ENCODE measurements around the gene PPIG. TPM values are rescaled to one million over a fixed set of nuclear protein-coding genes. Genes with fewer than 3 reads are reported as not detected.
"Not testable (repeated sequence)": the region's sequence is repeated elsewhere in the genome, so short reads cannot be mapped to it uniquely, and the experiment has no call there.

The PPIG gene
- total and polyA plus RNA-seq, 2 donors (not counting 1 experiment from before 2014, with no cell fraction given): 21.5 to 78.6 TPM

GRCh38 chr2:169684135-169684565 is 100.0 kb downstream of the PPIG start:
- intact Hi-C loops (cut with micrococcal nuclease): no loop called here
- POLR2A ChIA-PET: no interaction called here
- H3K4me3 ChIP-seq (ENCODE audit: control extremely low read depth in 1 of 5, extremely low read depth in 1 of 5, insufficient read depth in 1 of 5, low read depth in 2 of 5, low read length in 4 of 5): no peak overlapping the region

GRCh38 chr2:169684712-169685111 is 100.6 kb downstream of the PPIG start:
- H3K36me3 ChIP-seq (replicated peaks in 1 of 2; ENCODE audit: control extremely low read depth in 1 of 2, control insufficient read depth in 1 of 2, extremely low read depth in 1 of 2, insufficient read depth in 2 of 2, low read length in 1 of 2); POLR2A ChIA-PET: not testable (repeated sequence)

More at GRCh38 chr2:169684135-169684565, 100.0 kb downstream of the PPIG start:
- Histone ChIP-seq H3K27ac (ENCODE audit: low read length in 2 of 2) (no peak overlapping the region), H3K4me2 (replicated peaks; ENCODE audit: low read depth, low read length, poor library complexity, severe bottlenecking) (no peak overlapping the region), H3K4me1 (ENCODE audit: control insufficient read depth in 2 of 2, insufficient read depth in 2 of 2, low read length in 2 of 2) (no peaks in the 10 kb centered on the region), H3K36me3 (replicated peaks in 1 of 2; ENCODE audit: control extremely low read depth in 1 of 2, control insufficient read depth in 1 of 2, extremely low read depth in 1 of 2, insufficient read depth in 2 of 2, low read length in 1 of 2) (no peaks in the 10 kb centered on the region), H3K79me2 (ENCODE audit: control insufficient read depth, insufficient read depth, low read length) (no peaks in the 10 kb centered on the region), H2AFZ (ENCODE audit: insufficient read depth, low read depth, low read length, poor library complexity, severe bottlenecking) (no peak overlapping the region), H4K20me1 (ENCODE audit: control insufficient read depth, insufficient read depth, low read length, poor library complexity, severe bottlenecking) (no peaks in the 10 kb centered on the region), H3K9me3 (ENCODE audit: control extremely low read depth in 1 of 3, control insufficient read depth in 2 of 3, insufficient read depth in 1 of 3, low read length in 2 of 3) (no peaks in the 10 kb centered on the region), H3K27me3 (replicated peaks in 1 of 4; ENCODE audit: control extremely low read depth in 1 of 4, control insufficient read depth in 3 of 4, insufficient read depth in 4 of 4, low read length in 3 of 4) (peaks cover 0 to 4% (median 0%) of the 10 kb centered on the region in 4 experiments), H3K9ac (ENCODE audit: low read length) (no peak overlapping the region)
- Mint-ChIP-seq H3K4me1 (no peaks in the 10 kb centered on the region), H3K9me3 (ENCODE audit: insufficient read depth) (peaks cover 5% of the 10 kb centered on the region), H3K27me3 (peaks cover 9% of the 10 kb centered on the region), H3K27ac (no peak overlapping the region), H3K4me3 (no peak overlapping the region)
- no peak for DNase-seq
- no peak for TF ChIP-seq EZH2 (IDR thresholded peaks at IDR 0.05; ENCODE audit: borderline replicate concordance, insufficient read depth, low read depth, low read length, poor library complexity, severe bottlenecking)
- TF ChIP-seq, protein P1, sequence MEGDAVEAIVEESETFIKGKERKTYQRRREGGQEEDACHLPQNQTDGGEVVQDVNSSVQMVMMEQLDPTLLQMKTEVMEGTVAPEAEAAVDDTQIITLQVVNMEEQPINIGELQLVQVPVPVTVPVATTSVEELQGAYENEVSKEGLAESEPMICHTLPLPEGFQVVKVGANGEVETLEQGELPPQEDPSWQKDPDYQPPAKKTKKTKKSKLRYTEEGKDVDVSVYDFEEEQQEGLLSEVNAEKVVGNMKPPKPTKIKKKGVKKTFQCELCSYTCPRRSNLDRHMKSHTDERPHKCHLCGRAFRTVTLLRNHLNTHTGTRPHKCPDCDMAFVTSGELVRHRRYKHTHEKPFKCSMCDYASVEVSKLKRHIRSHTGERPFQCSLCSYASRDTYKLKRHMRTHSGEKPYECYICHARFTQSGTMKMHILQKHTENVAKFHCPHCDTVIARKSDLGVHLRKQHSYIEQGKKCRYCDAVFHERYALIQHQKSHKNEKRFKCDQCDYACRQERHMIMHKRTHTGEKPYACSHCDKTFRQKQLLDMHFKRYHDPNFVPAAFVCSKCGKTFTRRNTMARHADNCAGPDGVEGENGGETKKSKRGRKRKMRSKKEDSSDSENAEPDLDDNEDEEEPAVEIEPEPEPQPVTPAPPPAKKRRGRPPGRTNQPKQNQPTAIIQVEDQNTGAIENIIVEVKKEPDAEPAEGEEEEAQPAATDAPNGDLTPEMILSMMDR (IDR thresholded peaks at IDR 0.05): no peak
- no CpG with 5 or more reads among the region's 3 CpGs for WGBS (ENCODE audit: insufficient coverage)
- CTCF ChIA-PET: interaction anchor here (1.3 kb wide), 1 partner anchor 9 kb away, joined by 4 read pairs; no protein-coding TSS in a partner anchor
- no peak for ATAC-seq (ENCODE audit: low read depth)

DNA sequence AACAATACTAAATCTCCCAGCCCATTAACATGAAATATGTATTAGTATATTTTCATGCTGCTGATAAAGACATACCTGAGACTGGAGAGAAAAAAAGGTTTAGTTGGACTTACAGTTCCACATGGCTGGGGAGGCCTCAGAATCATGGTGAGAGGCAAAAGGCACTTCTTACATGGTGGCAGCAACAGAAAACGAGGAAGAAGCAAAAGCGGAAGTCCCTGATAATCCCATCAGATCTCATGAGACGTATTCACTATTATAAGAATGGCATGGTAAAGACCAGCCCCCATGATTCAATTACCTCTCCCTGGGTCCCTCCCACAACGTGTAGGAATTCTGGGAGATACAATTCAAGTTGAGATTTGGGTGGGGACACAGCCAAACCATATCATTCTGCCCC is 102.7 kb downstream of the PPIG start:
- ATAC-seq (ENCODE audit: low read depth): not testable (repeated sequence)

More at GRCh38 chr2:169684712-169685111, 100.6 kb downstream of the PPIG start:
- H3K27me3 Mint-ChIP-seq: peaks cover 12% of the 10 kb centered on the region
- H4K20me1 ChIP-seq (ENCODE audit: control insufficient read depth, insufficient read depth, low read length, poor library complexity, severe bottlenecking); H3K9ac ChIP-seq (ENCODE audit: low read length); CTCF ChIA-PET; H3K27me3 ChIP-seq (replicated peaks in 1 of 4; ENCODE audit: control extremely low read depth in 1 of 4, control insufficient read depth in 3 of 4, insufficient read depth in 4 of 4, low read length in 3 of 4); H3K27ac ChIP-seq (ENCODE audit: low read length in 2 of 2); H3K9me3 ChIP-seq (ENCODE audit: control extremely low read depth in 1 of 3, control insufficient read depth in 2 of 3, insufficient read depth in 1 of 3, low read length in 2 of 3); H3K4me1 ChIP-seq (ENCODE audit: control insufficient read depth in 2 of 2, insufficient read depth in 2 of 2, low read length in 2 of 2); H3K4me3 Mint-ChIP-seq; intact Hi-C loops (cut with micrococcal nuclease); H3K4me3 ChIP-seq (ENCODE audit: control extremely low read depth in 1 of 5, extremely low read depth in 1 of 5, insufficient read depth in 1 of 5, low read depth in 2 of 5, low read length in 4 of 5); H2AFZ ChIP-seq (ENCODE audit: insufficient read depth, low read depth, low read length, poor library complexity, severe bottlenecking); H3K27ac Mint-ChIP-seq; DNase-seq; ATAC-seq (ENCODE audit: low read depth); H3K79me2 ChIP-seq (ENCODE audit: control insufficient read depth, insufficient read depth, low read length); H3K4me2 ChIP-seq (replicated peaks; ENCODE audit: low read depth, low read length, poor library complexity, severe bottlenecking); H3K4me1 Mint-ChIP-seq; H3K9me3 Mint-ChIP-seq (ENCODE audit: insufficient read depth): not testable (repeated sequence)
- no CpG with 5 or more reads among the region's 2 CpGs for WGBS (ENCODE audit: insufficient coverage)

More for the DNA sequence above, 102.7 kb downstream of the PPIG start:
- CTCF ChIA-PET; POLR2A ChIA-PET; H2AFZ ChIP-seq (ENCODE audit: insufficient read depth, low read depth, low read length, poor library complexity, severe bottlenecking); H3K4me3 Mint-ChIP-seq; H3K9ac ChIP-seq (ENCODE audit: low read length); H3K4me1 Mint-ChIP-seq; DNase-seq; H3K4me3 ChIP-seq (ENCODE audit: control extremely low read depth in 1 of 5, extremely low read depth in 1 of 5, insufficient read depth in 1 of 5, low read depth in 2 of 5, low read length in 4 of 5); H3K36me3 ChIP-seq (replicated peaks in 1 of 2; ENCODE audit: control extremely low read depth in 1 of 2, control insufficient read depth in 1 of 2, extremely low read depth in 1 of 2, insufficient read depth in 2 of 2, low read length in 1 of 2); H3K27me3 ChIP-seq (replicated peaks in 1 of 4; ENCODE audit: control extremely low read depth in 1 of 4, control insufficient read depth in 3 of 4, insufficient read depth in 4 of 4, low read length in 3 of 4); H3K27ac Mint-ChIP-seq; H3K27ac ChIP-seq (ENCODE audit: low read length in 2 of 2); H3K79me2 ChIP-seq (ENCODE audit: control insufficient read depth, insufficient read depth, low read length); H4K20me1 ChIP-seq (ENCODE audit: control insufficient read depth, insufficient read depth, low read length, poor library complexity, severe bottlenecking); H3K4me2 ChIP-seq (replicated peaks; ENCODE audit: low read depth, low read length, poor library complexity, severe bottlenecking); H3K4me1 ChIP-seq (ENCODE audit: control insufficient read depth in 2 of 2, insufficient read depth in 2 of 2, low read length in 2 of 2); intact Hi-C loops (cut with micrococcal nuclease): not testable (repeated sequence)
- H3K9me3 ChIP-seq (ENCODE audit: control extremely low read depth in 1 of 3, control insufficient read depth in 2 of 3, insufficient read depth in 1 of 3, low read length in 2 of 3): peaks cover 3 to 14% (median 11%) of the 10 kb centered on the region in 3 donors
- H3K27me3 Mint-ChIP-seq: peaks cover 14% of the 10 kb centered on the region
- WGBS (ENCODE audit: insufficient coverage): 50% methylated on average over 1 of the region's 4 CpGs
- peaks cover 11% of the 10 kb centered on the region for H3K9me3 Mint-ChIP-seq (ENCODE audit: insufficient read depth)

All from B cell (primary cell).